SK-N-SH treated with all-trans-retinoic acid at 6 μM for 48 hours (cell line): ENCODE measurements around the gene DDHD1.

Source experiments
- ATAC-seq: fragments of 200-7000 bp; cut with Tn5 transposase; 3 replicates; pipeline ENCODE4 v1.9.1; 2020; ENCODE audit warnings: mild to moderate bottlenecking, moderate library complexity
- ARNTL ChIP-seq: fragments of 450-650 bp; formaldehyde crosslinking; IDR thresholded peaks from 2 replicates; pipeline ENCODE4 v1.5.0; 2020; ENCODE audit warnings: low read depth, mild to moderate bottlenecking, moderate library complexity, borderline replicate concordance
- BACH2 ChIP-seq: fragments of 250-450 bp; sonication (Bioruptor Pico); IDR thresholded peaks from 2 replicates; pipeline ENCODE4 v1.9.0; 2021; ENCODE audit warnings: mild to moderate bottlenecking, borderline replicate concordance
- CSDC2 ChIP-seq: fragments of 250-450 bp; sonication (Bioruptor Pico); IDR thresholded peaks from 2 replicates; pipeline ENCODE4 v1.5.0; 2020; ENCODE audit warnings: mild to moderate bottlenecking, moderate library complexity
- CSRNP3 ChIP-seq: fragments of 250-450 bp; sonication (Bioruptor Pico); IDR thresholded peaks from 2 replicates; pipeline ENCODE4 v1.5.1; 2021; ENCODE audit warnings: mild to moderate bottlenecking, moderate library complexity
- GLIS3 ChIP-seq: fragments of 250-450 bp; sonication (Bioruptor Pico); IDR thresholded peaks from 2 replicates; pipeline ENCODE4 v1.5.0; 2020; ENCODE audit warnings: mild to moderate bottlenecking, moderate library complexity
- ISL1 ChIP-seq: fragments of 250-450 bp; sonication (Bioruptor Pico); IDR thresholded peaks from 2 replicates; pipeline ENCODE4 v2.1.2; 2022; ENCODE audit warnings: mild to moderate bottlenecking, moderate library complexity
- PPARA ChIP-seq: fragments of 250-450 bp; sonication (Bioruptor Pico); IDR thresholded peaks from 2 replicates; pipeline ENCODE4 v1.5.0; 2020; ENCODE audit warnings: mild to moderate bottlenecking, borderline replicate concordance
- SNAI2 ChIP-seq: fragments of 250-450 bp; sonication (Bioruptor Pico); IDR thresholded peaks from 2 replicates; pipeline ENCODE4 v1.5.0; 2020; ENCODE audit warnings: mild to moderate bottlenecking, moderate library complexity
- TCF4 ChIP-seq: fragments of 250-450 bp; sonication (Bioruptor Pico); IDR thresholded peaks from 2 replicates; pipeline ENCODE4 v1.8.0; 2021; ENCODE audit warnings: mild to moderate bottlenecking, moderate library complexity, borderline replicate concordance
- TSHZ2 ChIP-seq: fragments of 250-450 bp; sonication (Bioruptor Pico); IDR thresholded peaks from 2 replicates; pipeline ENCODE4 v1.5.0; 2020; ENCODE audit warnings: mild to moderate bottlenecking, moderate library complexity
- ZC3H10 ChIP-seq: fragments of 250-450 bp; sonication (Bioruptor Pico); IDR thresholded peaks from 2 replicates; pipeline ENCODE4 v1.5.1; 2021; ENCODE audit warnings: mild to moderate bottlenecking, moderate library complexity
- ZFP3 ChIP-seq: fragments of 250-450 bp; sonication (Bioruptor Pico); IDR thresholded peaks from 2 replicates; pipeline ENCODE4 v1.5.0; 2020; ENCODE audit warnings: mild to moderate bottlenecking, moderate library complexity
- ZFP30 ChIP-seq: fragments of 450-650 bp; formaldehyde crosslinking; IDR thresholded peaks from 2 replicates; pipeline ENCODE4 v1.5.0; 2022; ENCODE audit warnings: mild to moderate bottlenecking, moderate library complexity
- ZNF70 ChIP-seq: fragments of 450-650 bp; formaldehyde crosslinking; IDR thresholded peaks from 2 replicates; pipeline ENCODE4 v1.5.0; 2020; ENCODE audit warnings: mild to moderate bottlenecking, moderate library complexity
- ZNF8 ChIP-seq: fragments of 450-650 bp; formaldehyde crosslinking; IDR thresholded peaks from 2 replicates; pipeline ENCODE4 v1.5.0; 2020; ENCODE audit warnings: mild to moderate bottlenecking, moderate library complexity
- TF ChIP-seq, protein P1 (sequence below): fragments of 250-450 bp; sonication (Bioruptor Pico); IDR thresholded peaks from 2 replicates; pipeline ENCODE4 v1.8.0; 2020; ENCODE audit warnings: mild to moderate bottlenecking, moderate library complexity, borderline replicate concordance
- TF ChIP-seq, protein P2 (sequence below): fragments of 250-450 bp; sonication (Bioruptor Pico); IDR thresholded peaks from 2 replicates; pipeline ENCODE4 v1.5.1; 2020; ENCODE audit warnings: low read depth, mild to moderate bottlenecking, moderate library complexity

DDHD1 gene

DNA sequence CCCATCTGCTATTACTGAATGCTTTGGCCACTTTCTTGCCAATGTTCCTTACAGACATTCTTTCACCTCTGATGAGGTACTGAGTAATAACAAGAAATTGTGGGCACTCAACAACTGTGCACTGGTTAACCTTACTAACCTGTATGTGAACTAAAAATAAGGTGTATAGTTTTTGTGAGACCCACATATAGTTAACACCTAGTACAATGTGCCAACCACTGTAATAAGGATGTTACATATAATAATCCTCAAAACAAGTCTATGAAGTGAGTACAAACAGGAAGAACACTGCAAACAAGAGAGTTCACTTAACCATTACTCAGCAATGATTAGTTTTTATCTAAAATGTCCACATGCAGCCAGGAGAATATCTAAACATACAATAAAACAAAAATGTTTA is 4.5 kb downstream of the DDHD1 start:
- no peak for ATAC-seq

GRCh38 chr14:53147893-53148292 is 5.2 kb downstream of the DDHD1 start:
- no peak for ATAC-seq
- TF ChIP-seq ZFP30 (CRISPR knock-in tag), result no peak
- TF ChIP-seq SNAI2 (CRISPR knock-in tag), result no peak
- TF ChIP-seq, all 23 proteins: peak for 0

More for the DNA sequence above, 4.5 kb downstream of the DDHD1 start:
- TF ChIP-seq CSRNP3 (CRISPR knock-in tag) (no peak), ZFP30 (CRISPR knock-in tag) (no peak), ZFP3 (CRISPR knock-in tag) (no peak)

GRCh38 chr14:53147208-53147607 is 5.9 kb downstream of the DDHD1 start:
- ATAC-seq, result no peak
- TF ChIP-seq SNAI2 (CRISPR knock-in tag) (no peak), GLIS3 (CRISPR knock-in tag) (no peak), TSHZ2 (CRISPR knock-in tag) (no peak), ZNF70 (CRISPR knock-in tag) (no peak), ZFP30 (CRISPR knock-in tag) (no peak), ISL1 (CRISPR knock-in tag) (no peak), ZC3H10 (no peak)
- TF ChIP-seq, protein P1, sequence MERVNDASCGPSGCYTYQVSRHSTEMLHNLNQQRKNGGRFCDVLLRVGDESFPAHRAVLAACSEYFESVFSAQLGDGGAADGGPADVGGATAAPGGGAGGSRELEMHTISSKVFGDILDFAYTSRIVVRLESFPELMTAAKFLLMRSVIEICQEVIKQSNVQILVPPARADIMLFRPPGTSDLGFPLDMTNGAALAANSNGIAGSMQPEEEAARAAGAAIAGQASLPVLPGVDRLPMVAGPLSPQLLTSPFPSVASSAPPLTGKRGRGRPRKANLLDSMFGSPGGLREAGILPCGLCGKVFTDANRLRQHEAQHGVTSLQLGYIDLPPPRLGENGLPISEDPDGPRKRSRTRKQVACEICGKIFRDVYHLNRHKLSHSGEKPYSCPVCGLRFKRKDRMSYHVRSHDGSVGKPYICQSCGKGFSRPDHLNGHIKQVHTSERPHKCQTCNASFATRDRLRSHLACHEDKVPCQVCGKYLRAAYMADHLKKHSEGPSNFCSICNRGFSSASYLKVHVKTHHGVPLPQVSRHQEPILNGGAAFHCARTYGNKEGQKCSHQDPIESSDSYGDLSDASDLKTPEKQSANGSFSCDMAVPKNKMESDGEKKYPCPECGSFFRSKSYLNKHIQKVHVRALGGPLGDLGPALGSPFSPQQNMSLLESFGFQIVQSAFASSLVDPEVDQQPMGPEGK (CRISPR knock-in tag), result no peak

- ATAC-seq, result no peak
- TF ChIP-seq TCF4 (CRISPR knock-in tag) (no peak), CSDC2 (CRISPR knock-in tag) (no peak), ZFP3 (CRISPR knock-in tag) (no peak), BACH2 (CRISPR knock-in tag) (no peak), TSHZ2 (CRISPR knock-in tag) (no peak), ZFP30 (CRISPR knock-in tag) (no peak), CSRNP3 (CRISPR knock-in tag) (no peak), ARNTL (CRISPR knock-in tag) (no peak), ZNF8 (CRISPR knock-in tag) (no peak), PPARA (CRISPR knock-in tag) (no peak)
- TF ChIP-seq, protein P2, sequence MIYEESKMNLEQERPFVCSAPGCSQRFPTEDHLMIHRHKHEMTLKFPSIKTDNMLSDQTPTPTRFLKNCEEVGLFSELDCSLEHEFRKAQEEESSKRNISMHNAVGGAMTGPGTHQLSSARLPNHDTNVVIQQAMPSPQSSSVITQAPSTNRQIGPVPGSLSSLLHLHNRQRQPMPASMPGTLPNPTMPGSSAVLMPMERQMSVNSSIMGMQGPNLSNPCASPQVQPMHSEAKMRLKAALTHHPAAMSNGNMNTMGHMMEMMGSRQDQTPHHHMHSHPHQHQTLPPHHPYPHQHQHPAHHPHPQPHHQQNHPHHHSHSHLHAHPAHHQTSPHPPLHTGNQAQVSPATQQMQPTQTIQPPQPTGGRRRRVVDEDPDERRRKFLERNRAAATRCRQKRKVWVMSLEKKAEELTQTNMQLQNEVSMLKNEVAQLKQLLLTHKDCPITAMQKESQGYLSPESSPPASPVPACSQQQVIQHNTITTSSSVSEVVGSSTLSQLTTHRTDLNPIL (CRISPR knock-in tag), result no peak
Observed at GRCh38 chr14:53146739-53147138, 6.4 kb downstream of the DDHD1 start.
